Colonic mucosa (tissue), 4 donors: ENCODE measurements around the gene ASTN2. TPM values are rescaled to one million over a fixed set of nuclear protein-coding genes. Genes with fewer than 3 reads are reported as not detected.

Experiments used
- DNase-seq: peaks from one replicate; pipeline ENCODE4 v3.0.0-alpha.2; 2020
- H3K27ac ChIP-seq: fragments of 200-600 bp; one replicate; pipeline ENCODE4 v1.8.0; 2021
- H3K27me3 ChIP-seq: fragments of 200-600 bp; one replicate; pipeline ENCODE4 v1.8.0; 2021
- H3K36me3 ChIP-seq: fragments of 200-600 bp; one replicate; pipeline ENCODE4 v1.8.0; 2021
- H3K4me1 ChIP-seq: fragments of 200-600 bp; one replicate; pipeline ENCODE4 v1.8.0; 2021; ENCODE audit warnings: mild to moderate bottlenecking
- H3K4me3 ChIP-seq: fragments of 200-600 bp; one replicate; pipeline ENCODE4 v1.8.0; 2021
- H3K9ac ChIP-seq, 2 donors: one replicate each; pipeline ENCODE4 v1.7.0; 2013; ENCODE audit warnings: control low read depth in 2 of 2, low read depth in 2 of 2, low read length in 2 of 2
- H3K9me3 ChIP-seq: fragments of 200-600 bp; one replicate; pipeline ENCODE4 v1.8.0; 2021
- CTCF ChIP-seq: fragments of 200-600 bp; IDR thresholded peaks from one replicate; pipeline ENCODE4 v1.8.0; 2022; ENCODE audit warnings: antibody characterized with exemption, mild to moderate bottlenecking
- intact Hi-C: fragments of 100-400 bp; cut with DNase I; formaldehyde crosslinking; loops from one replicate; pipeline ENCODE4 v1.14.1; 2022
- total RNA-seq, 2 donors: library from RNA; stranded (reverse); fragmentation: NEBNext Ultra II Directional in 1 of 2; extraction: Animal tissue kit (Norgen Biotek cat#: 25700) in 1 of 2; gene quantifications; one replicate each; pipeline ENCODE4 v1.2.1, GENCODE V29; 2021
- donor health status: healthy.
- donor health status: DM: no; HTN: no; CAD: no.
- donor health status: DM: no; HTN: no; CAD: no.

Gene ASTN2
- total RNA-seq, 2 donors from 2014 or later = 2.5 to 6.1 TPM

GRCh38 chr9:117136461-117136860 is 278.4 kb downstream of the ASTN2 start:
- H3K4me1 ChIP-seq = no peaks in the 10 kb centered on the region

GRCh38 chr9:117135501-117136098 is 279.3 kb downstream of the ASTN2 start:
- H3K4me1 ChIP-seq = no peaks in the 10 kb centered on the region
- no peak for DNase-seq
- H3K9me3 ChIP-seq = no peaks in the 10 kb centered on the region
- H3K4me3 ChIP-seq = no peak overlapping the region
- H3K27ac ChIP-seq = no peak overlapping the region
- no peak for TF ChIP-seq CTCF
- H3K27me3 ChIP-seq = no peaks in the 10 kb centered on the region
- no peak overlapping the region for H3K9ac ChIP-seq
- H3K36me3 ChIP-seq = no peaks in the 10 kb centered on the region
- intact Hi-C loops = no loop called here

More at GRCh38 chr9:117136461-117136860, 278.4 kb downstream of the ASTN2 start:
- Histone ChIP-seq H3K9me3 (no peaks in the 10 kb centered on the region), H3K9ac (no peak overlapping the region), H3K27me3 (no peaks in the 10 kb centered on the region), H3K4me3 (no peak overlapping the region), H3K27ac (no peak overlapping the region), H3K36me3 (no peaks in the 10 kb centered on the region)
- no peak for DNase-seq
- intact Hi-C loops = no loop called here
- no peak for TF ChIP-seq CTCF

- no peak for TF ChIP-seq CTCF
- intact Hi-C loops = no loop called here
- no peak overlapping the region for H3K27ac ChIP-seq
- no peaks in the 10 kb centered on the region for H3K27me3 ChIP-seq
- DNase-seq = no peak
- no peak overlapping the region for H3K4me3 ChIP-seq
- H3K36me3 ChIP-seq = no peaks in the 10 kb centered on the region
- H3K9me3 ChIP-seq = no peaks in the 10 kb centered on the region
- no peaks in the 10 kb centered on the region for H3K4me1 ChIP-seq
- H3K9ac ChIP-seq = no peak overlapping the region
Measured at GRCh38 chr9:117134826-117135500, 279.9 kb downstream of the ASTN2 start.

GRCh38 chr9:117126871-117127270 is 288.0 kb downstream of the ASTN2 start:
- no peaks in the 10 kb centered on the region for H3K9me3 ChIP-seq
- H3K9ac ChIP-seq = no peak overlapping the region
- no peaks in the 10 kb centered on the region for H3K27me3 ChIP-seq
- no peak for TF ChIP-seq CTCF
- no peaks in the 10 kb centered on the region for H3K4me1 ChIP-seq
- H3K36me3 ChIP-seq = no peaks in the 10 kb centered on the region
- H3K27ac ChIP-seq = no peak overlapping the region
- no peak overlapping the region for H3K4me3 ChIP-seq
- intact Hi-C loops = no loop called here
- no peak for DNase-seq

- H3K9me3 ChIP-seq = no peaks in the 10 kb centered on the region
- DNase-seq = no peak
- no peaks in the 10 kb centered on the region for H3K36me3 ChIP-seq
- no peak overlapping the region for H3K27ac ChIP-seq
- H3K9ac ChIP-seq = no peak overlapping the region
- no peaks in the 10 kb centered on the region for H3K4me1 ChIP-seq
- intact Hi-C loops = no loop called here
- no peaks in the 10 kb centered on the region for H3K27me3 ChIP-seq
- TF ChIP-seq CTCF = no peak
- H3K4me3 ChIP-seq = no peak overlapping the region
Measured at GRCh38 chr9:117125531-117125930, 289.3 kb downstream of the ASTN2 start.
